HT1080 (cell line): ENCODE results near the gene ANKRD22. TPM values are rescaled to one million over a fixed set of nuclear protein-coding genes. Genes with fewer than 3 reads are reported as not detected.

ENCODE experiments used
- DNase-seq: peaks from one replicate; pipeline ENCODE4 v3.0.0-alpha.2; 2015; ENCODE audit warnings: low read depth
- total RNA-seq: library from RNA; depleted of rRNA; stranded (reverse); fragments of >200 nt; shearing (Covaris generic); gene quantifications from 2 replicates; pipeline ENCODE4 v1.2.3, GENCODE V29; 2014

The ANKRD22 gene
- total RNA-seq, 1 experiment from 2014 or later: 0.16 TPM

DNA sequence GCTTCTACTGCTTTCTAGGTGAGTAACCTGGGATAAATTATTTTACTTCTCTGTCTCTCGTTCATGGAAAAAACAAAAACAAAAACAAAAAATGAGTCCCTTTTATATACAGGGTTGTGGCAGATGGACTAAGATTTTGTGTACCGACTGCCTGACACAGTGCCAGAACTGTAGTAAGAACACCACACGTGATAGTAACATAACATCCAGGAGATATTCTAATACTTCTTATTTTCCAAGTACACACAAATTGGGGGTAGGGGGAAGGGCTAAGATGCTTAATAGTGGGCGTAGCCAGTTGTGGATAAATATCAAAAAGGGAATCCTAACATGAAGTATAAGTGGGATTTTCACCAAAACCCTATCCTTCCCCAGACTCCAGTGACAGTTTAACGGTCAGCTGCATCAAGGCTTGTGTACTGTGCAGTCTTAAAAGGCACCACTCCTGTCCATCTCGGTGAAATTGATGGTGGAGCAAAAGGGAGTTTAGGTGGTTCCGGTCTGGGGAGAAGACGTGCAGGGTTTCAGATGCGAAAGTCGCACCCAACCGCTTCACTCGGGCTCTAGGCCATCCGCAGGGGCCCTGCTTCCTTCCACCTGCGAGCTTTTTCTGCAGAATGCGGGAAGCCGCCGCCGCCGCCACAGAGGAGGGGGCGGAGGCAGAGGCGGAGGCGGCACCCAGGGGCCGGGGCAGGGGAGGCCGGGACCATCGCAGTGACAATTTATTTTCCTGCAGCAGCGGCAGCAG, 28.1 kb upstream of the ANKRD22 start, which contains the start of gene STAMBPL1:
Gene STAMBPL1 (plus strand): TSS at position 712 of the 748 bp plus-strand sequence. CDS start 21,464 bp downstream, outside the sequence.
- DNase-seq: no peak

DNA sequence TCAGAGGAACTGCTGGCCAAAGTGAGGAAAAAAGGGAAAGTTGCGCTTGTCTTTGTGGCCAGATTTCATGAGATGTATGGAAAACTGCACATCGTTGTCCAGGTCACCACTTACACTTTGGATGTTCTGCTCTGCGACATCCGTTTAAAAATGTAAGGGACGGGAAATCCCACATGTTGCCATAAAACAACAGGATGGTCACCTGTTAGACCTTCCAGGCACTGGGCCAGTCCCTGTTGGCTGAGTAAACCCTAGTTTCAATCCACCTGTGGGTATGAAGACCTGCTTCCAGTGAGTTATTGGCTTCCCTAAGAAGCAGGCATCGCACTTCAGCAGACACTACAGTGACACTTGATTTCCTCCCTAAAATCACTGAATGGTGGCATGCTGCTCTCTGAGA, 25.7 kb upstream of the ANKRD22 start:
- DNase-seq: no peak

DNA sequence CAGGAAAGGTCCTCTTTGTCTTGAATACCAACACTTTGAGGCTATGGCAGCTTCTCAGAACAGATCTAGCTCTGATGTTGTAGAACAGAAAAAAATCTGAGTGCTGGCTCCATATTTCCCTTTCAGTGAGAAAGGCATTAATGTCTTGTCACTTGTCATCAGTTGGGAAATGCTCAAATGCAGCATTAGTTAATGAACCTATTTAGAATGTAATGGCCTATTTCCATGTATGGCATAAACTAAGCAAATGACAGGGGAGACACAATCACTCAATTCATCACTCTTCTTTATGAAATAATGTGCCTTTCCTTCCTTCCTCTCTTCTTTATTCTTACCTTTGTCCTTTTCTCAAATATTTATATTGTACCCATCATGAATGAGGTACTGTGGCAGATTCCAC, 23.4 kb upstream of the ANKRD22 start:
- DNase-seq: no peak

DNA sequence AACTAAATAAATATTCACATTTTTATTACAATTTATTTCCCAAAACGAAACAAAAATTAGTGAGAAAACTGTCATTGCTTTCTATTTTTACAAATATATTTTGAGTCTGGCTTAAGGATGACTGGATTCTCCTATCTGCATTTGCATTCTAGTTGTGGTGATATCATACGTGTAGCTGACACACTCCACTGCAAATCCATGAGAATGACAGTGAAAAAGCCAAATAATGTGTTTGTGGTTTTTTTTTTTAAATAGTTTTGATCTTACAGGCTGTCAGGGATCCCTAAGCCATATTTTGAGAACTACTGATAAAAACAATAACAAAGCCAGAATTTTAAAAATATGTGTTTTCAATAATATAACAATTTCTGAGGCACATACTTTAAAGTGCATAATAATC, 22.6 kb upstream of the ANKRD22 start:
- no peak for DNase-seq

DNA sequence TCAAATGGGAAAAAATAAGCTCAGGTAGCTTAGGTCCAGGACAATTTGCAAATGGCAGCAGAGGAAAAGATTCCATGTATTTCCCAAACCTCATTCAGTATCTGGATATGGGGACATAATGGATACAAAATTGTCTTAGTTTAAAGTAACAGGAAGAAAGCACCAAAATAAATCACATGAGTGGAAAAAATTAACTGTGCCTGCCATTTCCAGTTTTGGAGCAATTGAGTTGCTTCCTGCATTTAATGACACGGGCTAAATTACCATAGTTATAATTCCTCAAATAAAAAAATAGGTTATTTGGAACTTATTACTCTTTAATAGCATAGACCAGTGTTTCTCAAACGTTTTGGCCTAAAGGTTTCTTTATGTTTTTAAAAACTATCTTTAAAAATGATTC, 22.1 kb upstream of the ANKRD22 start:
- no peak for DNase-seq

DNA sequence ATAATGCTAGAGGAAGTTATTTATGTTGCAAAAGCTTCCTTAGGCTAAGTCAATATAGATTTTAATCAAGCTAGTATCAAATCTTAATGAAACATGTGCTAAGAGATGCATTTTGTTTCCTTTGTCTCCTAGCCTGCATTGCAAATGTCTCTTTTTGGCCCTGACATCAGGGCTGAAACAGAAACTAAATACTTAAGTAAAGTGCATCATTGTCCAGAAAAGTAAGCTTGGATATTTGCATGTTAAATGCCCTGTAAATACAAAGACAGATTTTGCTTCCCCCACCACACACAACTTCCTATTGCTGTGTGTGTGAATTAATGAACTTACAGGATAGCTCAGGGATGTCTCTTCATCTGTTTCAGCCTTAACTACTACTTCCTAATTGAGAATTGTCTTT, 18.4 kb upstream of the ANKRD22 start:
- no peak for DNase-seq

DNA sequence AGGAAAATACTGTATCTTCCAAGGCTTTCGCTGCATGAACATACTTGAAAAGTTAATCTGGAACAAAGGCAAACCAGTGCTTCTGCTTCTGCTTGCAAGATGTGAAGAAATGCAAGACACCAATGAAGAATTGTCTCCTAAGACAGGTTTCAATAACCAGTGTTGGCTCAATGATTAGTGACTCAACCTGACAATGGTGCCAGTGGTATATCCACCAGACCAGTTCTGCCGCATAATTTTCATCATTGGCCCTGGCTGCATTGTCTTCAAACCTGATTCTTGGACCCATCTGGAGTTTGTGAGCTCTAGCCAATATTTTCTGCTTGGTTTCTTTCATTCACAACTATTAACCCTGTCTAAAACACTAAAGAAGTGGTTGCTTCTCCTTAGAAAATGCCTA, 14.8 kb upstream of the ANKRD22 start:
- DNase-seq: no peak

DNA sequence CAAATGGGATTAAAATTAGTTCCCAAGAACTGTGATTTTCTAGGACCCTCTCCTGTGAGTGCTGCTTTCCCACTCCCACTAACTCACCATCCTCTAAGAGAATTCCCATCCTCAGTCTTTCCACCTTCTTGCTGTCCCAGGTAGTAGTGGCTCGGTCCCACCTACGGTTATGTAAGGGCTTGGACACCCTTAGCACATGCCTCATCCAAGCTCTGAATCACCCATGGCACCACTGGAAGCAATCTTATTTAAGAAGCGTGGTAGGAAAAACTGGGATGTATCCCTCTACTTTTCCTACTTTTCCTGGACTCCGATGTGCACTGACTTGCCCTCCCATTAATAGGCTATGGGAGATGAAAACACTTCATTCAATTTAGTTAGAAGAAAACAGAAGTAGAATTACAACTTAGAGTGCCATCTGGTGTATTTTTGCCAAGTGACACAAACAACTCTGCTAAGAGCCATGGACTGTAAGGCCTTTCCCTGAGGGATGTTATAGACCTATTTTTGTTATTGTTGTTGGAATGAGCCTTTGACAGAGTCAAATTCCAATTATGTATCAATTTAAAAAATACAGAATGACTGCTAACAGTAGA, 13.7 kb upstream of the ANKRD22 start:
- DNase-seq: peak; percentile 38

DNA sequence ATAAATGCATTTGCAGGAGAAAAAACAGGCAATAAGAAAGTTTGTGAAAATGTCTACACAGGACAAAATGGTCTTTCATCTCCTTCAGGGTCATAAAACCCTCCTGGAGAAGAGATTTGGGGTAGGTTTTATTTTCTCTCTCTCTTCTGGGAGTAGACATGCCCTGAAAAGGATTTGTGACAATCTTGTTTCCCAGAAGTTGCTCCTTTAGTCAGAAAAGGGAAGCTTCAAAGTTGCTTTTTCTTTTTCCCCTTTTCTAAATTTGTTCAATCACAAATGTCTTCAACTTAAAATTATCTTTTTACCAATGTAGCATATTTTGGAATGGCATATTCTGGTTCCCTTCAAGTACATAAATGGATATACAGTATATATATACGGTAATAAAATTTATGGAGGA, 9.4 kb upstream of the ANKRD22 start:
- no peak for DNase-seq

DNA sequence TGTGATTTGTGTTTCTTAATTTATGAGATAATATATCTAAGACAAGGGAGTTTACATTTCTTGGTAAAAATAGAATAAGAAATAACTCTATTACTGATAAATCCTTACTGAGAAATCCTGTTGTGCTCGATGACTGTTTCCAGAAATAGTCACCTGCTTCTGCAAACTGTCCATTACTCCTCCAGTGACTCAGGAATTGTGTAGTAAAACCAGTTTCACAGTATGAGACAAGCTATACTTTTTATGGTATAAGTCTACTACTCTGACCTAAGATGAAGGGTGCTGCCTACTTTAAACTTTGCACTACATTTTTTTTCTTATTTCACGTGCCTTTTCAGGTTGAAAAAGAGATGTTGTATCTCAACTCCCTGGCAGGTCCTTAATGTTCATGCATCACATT, 6.8 kb upstream of the ANKRD22 start:
- DNase-seq: no peak

DNA sequence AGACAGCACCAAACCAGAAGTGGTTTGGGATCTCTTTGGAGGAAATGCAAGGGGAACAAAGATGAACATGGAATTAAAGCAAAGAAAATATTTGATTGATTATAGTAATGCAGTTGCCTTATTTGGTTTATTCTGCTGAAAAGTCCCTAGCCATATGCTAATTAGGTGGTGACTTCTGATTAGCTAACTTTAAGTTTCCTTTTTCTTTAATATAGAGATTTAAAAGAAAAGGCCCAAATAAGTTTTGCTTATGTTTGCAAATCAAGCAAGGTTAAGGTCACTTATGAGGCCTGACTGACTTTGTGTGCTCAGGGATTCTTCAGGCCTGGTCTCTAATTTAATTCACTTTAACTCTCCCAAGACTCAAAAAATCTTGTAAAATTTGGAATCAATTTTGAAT, 6.2 kb upstream of the ANKRD22 start:
- no peak for DNase-seq

DNA sequence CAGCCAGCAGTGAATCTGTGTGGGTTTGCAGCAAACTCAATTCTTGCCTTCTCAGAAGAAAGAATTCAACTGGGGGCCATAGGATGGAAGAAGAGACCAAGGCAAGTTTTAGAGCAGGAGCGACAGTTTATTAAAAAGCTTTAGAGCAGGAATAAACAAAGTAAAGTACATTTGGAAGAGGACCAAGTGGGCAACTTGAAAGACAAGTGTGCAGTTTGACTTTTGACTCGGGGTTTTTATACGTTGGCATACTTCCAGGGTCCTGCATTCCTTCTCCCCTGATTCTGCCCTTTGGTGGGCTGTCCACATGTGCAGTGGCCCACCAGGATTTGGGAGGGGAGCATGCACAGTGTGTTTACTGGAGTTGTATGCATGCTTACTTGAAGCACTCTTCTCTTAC, 3.0 kb upstream of the ANKRD22 start:
- no peak for DNase-seq

DNA sequence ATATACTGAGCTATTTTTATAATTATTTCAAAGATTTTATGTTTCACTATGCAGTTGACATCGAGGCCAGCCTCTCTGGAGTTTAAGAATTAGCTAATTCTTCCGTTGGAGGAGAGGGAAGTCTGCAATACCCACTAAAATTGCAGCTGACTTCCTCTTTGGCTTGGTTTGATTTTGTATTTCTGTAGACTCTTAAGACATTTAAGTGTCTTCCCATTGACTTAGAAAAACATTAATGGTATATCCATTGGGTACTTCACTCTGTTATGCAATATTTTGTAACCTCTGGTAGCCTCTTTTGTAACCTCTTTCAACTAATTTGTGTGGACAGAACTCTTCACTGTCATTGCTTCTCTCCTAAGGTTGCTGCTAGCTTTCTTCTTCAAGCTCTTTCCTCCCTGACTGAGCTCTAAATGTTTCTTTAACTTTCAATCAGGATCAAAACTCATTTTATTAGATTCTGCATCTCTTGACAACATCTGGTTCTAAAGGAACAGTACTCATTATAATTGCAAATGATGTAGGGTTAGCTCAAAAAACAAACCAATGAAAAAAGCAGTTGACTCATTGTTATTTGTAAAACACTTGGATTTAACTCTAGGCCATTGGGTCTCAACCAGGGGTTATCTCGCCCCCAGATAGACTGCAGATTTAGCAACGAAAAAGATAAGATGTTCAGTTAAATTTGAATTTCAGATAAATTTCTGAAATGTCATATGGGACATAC, 1.7 kb upstream of the ANKRD22 start:
- DNase-seq: no peak

DNA sequence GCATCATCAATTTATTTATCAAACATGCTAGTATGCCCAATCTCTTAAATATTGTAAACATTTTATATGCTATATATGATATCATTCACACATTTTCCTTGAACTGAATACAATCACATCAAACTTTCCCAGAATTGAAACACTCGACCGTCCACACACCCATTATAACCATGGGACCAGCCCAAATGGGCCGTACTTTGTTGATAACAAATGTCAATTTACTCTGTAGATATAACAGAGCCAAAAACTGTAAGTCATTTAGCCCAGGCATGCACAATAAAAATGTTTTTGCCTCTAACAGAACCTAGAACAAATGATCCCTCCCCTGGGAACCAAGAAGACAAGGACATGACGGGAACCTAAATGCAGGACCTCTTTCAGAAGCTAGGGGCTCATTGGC, 683 bp upstream of the ANKRD22 start:
- DNase-seq: no peak

DNA sequence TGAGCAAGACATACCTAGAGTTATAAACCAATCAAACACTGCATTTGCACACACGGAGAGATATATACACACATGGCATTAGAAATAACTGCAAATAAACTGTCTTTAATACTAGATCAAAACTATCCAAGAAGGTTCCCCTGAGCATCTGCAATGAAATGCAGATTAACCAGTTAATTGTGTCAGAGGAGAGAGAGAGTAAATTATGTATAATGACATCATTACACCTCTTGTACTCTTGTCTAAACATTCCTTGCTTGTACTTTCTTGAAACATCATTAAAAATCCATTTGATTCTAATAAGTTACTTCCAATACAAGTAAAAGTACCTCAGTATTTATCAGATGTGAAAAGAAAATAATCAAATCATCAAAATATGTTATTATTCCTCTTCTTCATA, 932 bp downstream of the ANKRD22 start:
- no peak for DNase-seq

DNA sequence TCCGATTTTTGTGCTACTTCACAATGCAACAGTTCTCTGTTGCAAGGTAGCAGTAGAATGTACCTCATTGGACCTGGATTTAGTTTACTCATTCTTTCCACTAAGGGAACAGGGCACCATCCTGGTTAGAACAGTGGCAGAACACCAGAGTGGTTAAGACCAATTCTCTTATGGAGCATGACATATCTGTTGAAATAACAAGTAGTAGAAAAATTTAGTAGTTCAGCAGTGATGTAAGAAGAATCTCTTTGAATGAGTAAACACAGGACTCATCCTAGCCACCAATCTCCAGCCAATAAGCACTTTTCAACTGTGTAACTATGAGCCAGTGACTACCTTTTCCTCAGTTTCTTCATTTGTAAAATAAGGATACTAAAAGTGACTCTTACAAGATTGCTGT, 2.4 kb downstream of the ANKRD22 start:
- DNase-seq: no peak

DNA sequence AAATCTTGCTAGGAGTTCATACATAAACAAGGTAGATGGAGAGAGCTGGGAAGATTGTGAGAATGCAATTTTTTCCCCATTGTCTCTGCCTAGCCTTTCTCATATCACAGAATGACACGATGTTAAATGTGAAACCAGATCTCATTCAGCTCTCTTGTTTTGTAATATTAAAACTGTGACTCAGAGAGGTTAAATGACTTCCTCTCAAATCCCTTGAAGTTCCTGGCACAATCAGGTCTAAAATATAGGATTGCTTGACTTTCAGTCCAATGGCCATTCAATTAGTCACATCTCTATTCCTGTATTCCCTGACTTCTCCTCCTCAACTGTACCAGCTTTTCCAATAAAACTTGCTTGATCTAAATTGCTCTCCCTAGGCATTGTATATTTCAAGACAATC, 3.1 kb downstream of the ANKRD22 start:
- peak; percentile 92 for DNase-seq

DNA sequence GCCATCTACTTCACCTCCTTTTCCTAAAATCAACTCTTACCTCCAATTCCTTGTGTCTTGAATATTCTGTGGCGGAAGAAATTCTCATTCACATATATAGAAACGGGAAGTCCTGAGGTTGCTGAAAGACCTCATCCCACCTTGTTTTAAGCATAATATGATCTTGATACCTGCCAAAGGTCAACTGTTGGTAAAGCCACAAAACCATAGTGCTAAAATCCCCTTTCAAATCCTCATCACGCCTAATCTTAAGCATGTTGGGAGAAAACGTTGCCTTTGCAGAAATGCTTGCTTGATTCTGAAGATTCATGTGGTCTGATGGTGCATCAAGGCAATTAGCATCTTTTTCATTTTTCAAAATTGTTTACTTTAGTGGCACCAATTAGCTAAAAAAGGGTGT, 8.5 kb downstream of the ANKRD22 start:
- no peak for DNase-seq

DNA sequence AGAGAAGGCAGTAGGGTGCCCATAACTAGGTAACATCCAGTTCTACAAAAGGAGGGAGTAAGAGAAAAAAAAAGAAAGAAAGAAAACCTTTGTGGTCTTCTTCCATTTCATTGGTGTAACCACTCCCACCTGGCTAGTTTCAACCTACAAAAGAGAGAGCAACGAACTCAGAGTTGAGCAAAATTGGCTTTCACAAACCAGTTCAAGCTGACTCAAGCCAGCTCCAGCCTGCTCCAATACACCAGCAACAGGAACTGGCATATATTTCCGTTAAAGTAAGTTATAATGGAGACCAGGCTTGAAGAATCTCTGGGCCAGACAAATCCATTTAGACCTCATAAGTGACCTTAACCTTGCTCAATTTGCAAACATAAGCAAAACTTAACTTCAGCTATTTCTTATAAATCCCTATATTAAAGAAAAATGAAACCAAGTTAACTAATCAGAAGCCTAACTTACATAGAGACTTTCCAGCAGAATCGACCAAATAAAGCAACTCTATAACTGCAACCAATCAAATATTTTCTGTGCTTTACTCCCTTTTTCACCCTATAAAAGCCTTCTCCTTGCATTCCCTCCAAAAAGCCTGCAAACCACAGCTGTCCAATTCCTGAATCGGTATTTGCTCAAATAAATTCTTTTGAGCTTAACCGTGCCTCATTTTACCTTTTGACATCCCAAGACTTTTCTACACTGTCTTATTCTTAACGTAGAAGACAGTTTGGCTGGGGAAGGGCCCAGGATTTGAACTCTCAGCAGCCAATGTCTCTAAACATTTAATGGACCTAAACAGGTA, 10.1 kb downstream of the ANKRD22 start:
- no peak for DNase-seq

DNA sequence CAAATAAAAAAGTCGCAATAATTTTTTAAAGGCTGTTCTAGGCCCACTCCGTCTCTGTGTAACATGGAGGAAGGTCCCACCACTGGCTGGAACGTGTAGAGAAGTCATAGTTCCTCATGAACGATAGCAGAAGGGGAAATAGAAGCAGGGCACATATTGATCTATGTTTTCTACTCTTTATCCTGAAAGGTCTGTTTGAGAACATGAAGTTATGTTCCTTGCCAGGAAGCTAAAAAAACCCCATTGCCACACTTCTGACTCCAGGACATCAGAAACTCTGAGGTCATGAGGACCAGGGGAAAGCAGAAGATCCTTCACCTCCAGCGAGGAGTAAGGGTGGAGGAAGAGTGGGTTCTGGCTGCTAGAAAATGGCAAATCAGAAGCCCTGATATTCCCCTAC, 10.8 kb downstream of the ANKRD22 start:
- DNase-seq: no peak

DNA sequence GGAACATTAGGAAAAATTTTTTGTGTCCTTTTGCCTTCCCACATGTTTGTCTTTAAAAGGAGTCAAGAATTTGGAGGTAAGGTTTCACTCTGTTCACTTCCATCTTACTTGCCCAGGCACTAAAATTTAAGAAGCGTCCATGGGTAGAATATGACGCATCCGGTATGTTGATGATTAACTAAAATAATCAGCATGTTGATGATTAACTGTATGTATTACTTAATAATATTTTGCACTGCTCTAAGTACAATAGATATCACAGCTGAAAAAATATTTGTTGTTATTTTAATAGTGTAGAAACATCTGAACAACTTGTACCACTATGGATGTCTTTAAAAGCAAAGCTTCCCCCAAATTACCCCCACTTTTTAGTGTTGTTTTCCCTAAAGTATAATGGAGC, 11.5 kb downstream of the ANKRD22 start:
- no peak for DNase-seq
